SKM-1 (cell line): ENCODE measurements around the gene MTRF1.

ENCODE experiments used
- DNase-seq: peaks from one replicate; lab custom pipeline; 2025; ENCODE audit not compliant: unreplicated experiment; lab: John Stamatoyannopoulos, UW

The MTRF1 gene

GRCh38 chr13:41224113-41225110, 39.0 kb downstream of the MTRF1 start:
- DNase-seq, result no peak

GRCh38 chr13:41222259-41222852, 41.0 kb downstream of the MTRF1 start:
- DNase-seq, result peak; percentile 55

- DNase-seq, result no peak
These were observed 43.0 kb downstream of the MTRF1 start for GRCh38 chr13:41220401-41220800.

DNA sequence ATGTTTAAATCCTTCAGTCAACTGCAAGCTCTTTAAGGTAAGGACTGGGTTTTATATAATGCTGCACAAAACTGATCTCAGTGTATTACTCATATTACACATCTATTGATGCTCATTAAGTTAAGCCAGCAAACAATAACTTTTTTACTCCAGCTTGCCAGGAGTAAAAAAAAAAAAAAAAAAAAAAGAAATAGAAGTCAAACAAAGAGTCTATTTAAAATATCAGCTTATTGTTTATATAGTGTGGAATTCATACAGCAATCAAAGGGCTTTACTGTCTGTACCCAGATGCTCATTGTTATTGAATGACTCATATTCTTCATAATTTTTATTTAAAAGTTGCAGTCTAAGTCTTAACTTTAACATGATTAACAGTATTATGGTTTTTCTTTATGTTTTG, 47.2 kb downstream of the MTRF1 start:
- no peak for DNase-seq

- DNase-seq, result no peak
These were observed 49.5 kb downstream of the MTRF1 start for GRCh38 chr13:41213919-41214318.

DNA sequence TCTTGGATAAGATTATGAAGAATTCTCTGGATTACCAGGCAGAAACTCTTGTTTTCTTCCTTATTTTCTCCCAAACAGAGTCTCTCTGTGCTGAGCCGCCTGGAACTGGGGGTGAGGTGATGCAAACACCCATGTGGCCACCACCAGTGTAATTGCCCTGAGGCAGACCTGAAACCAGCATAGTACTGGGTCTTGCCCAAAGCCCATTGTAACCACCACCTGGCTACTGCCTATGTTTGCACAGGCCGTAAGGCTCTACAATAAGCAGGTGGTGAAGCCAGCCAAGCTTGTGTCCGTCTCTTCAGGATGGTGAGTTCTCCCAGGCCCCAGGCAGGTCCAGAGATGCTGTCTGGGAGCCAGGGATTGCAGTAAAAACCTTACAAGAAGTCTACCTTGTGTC, 50.1 kb downstream of the MTRF1 start:
- DNase-seq, result no peak

DNA sequence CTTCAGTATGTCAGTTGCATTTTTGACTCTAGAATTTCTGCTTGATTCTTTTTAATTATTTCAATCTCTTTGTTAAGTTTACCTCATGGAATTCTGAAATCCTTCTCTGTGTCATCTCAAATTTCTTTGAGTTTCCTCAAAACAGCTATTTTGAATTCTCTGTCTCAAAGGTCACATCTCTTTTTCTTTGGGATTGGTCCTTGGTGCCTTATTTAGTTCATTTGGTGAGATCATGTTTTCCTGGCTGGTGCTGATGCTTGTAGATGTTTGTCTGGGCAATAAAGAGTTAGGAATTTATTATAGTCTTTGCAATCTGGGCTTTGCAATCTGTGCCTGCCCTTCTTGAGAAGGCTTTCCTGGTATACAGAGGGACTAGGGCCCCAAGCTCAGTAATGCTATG, 50.5 kb downstream of the MTRF1 start:
- DNase-seq, result no peak

DNA sequence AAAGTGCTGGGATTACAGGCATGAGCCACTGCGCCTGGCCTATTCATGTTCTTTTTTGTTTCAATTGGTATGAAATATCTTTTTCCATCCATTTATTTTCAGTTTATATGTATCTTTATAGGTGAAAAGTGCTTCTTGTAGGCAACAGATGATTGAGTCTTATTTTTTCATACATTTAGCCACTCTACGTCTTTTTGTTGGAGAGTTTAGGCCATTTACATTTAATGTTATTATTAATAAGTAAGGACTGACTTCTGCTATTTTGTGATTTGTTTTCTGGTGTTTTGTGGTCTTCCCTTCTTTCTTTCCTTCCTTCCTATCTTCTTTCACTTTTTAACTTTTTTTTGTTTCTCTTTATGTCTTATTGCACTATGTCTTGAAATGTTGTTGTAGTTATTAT, 52.3 kb downstream of the MTRF1 start:
- no peak for DNase-seq

- no peak for DNase-seq
These were observed 56.9 kb downstream of the MTRF1 start for GRCh38 chr13:41206467-41206866.

DNA sequence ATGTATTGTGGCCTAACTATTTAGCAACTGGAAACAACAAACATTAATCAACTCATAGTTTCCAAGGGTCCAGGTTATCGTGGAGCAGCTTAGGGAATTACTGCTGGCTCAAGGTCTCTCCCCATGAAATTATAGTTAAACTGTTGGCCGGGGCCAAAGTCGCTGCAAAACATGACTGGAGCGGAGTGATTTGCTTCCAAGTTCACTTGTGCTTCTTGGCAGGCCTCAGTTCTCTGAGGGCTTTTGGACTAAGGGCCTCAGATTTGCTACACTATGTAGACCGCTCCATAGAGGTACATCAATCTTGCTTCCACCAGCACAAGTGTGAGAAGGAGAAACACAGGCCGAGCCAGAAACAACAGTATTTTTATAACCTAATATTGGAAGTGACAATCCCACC, 59.6 kb downstream of the MTRF1 start:
- no peak for DNase-seq

GRCh38 chr13:41200126-41200525, 63.2 kb downstream of the MTRF1 start:
- DNase-seq, result no peak

GRCh38 chr13:41199526-41199925, 63.9 kb downstream of the MTRF1 start:
- DNase-seq, result no peak

- no peak for DNase-seq
These were observed 64.3 kb downstream of the MTRF1 start for GRCh38 chr13:41199079-41199478.

DNA sequence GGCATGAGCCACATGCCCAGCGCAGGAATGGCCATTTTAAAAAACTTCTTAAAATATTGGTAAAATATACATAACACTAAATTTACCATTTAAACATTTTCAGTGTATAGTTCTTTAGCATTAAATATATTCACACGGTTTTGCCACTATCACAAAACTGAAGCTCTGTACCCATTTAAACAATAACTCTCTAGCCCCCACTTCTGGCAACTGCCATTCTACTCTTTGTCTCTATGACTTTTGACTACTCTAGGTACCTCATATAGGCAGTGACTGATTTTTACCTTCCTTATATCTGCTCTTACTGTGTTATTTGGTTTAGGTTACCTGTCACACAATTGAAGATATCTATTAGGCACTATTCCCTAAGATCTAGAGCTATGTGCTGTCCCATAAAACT, 66.8 kb downstream of the MTRF1 start:
- no peak for DNase-seq

- no peak for DNase-seq
These were observed 67.4 kb downstream of the MTRF1 start for GRCh38 chr13:41196011-41196410.

GRCh38 chr13:41193919-41194824, 69.2 kb downstream of the MTRF1 start, which contains the start of gene KBTBD7:
Gene KBTBD7, minus strand, starts transcription at chr13:41194569. Its CDS starts 312 bp downstream, at chr13:41194257.
- peak; percentile 84 for DNase-seq

DNA sequence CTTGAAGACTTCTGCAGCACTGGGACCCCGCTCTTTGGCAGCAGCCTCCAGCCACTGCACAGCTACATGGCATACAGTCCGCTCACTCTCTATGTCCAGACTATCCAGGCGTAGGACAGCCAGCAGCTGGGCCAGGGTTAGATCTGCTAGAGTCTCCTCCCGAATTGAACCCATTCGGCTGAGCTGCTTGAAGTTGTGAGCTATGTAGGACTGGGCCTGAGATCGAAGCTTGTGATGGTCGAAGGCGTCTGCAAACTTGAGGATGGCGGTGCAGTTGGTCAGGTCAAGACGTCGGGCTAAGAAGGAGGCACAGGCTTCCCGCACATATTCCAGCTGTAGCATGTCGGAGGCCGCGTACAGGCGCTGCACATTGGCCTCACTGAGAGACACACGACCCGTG, 69.9 kb downstream of the MTRF1 start:
- DNase-seq, result no peak

DNA sequence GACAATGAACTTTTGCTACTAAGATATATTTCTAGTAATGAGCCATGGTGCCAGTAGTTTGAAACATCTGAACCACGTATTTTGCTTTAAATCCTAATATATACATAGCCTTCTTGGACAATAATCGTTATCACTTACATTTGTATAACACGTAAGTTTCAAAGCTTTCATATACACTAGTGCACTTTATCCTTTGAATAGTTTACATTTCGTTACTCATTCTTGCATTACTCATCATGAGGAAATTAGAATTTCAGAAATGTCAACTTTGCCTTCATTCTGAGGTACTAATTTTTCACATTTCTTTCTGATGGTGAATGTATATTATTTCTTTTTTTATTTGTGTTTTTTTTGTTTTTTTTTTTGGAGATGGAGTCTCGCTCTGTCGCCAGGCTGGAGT, 74.8 kb downstream of the MTRF1 start:
- DNase-seq, result no peak

DNA sequence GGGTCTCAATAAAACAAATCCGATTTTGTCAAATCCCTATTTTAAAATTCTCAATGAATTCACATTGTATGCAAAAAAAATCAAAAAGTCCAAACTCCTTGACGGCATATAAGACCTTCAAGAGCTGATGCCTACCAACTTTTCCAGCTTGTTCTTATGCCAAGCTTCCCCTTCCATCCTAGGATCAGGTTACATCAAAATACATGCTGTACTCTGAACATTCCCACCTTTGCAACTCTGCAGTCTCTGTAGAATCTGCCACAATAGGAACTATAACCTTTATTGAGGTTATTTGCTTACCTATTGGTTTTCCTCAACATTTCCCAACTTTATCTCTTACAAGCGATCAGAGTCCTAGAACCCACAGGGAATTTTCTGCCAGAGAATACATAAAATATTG, 76.9 kb downstream of the MTRF1 start:
- DNase-seq, result no peak

- no peak for DNase-seq
These were observed 81.1 kb downstream of the MTRF1 start for GRCh38 chr13:41182231-41182630.

GRCh38 chr13:41179593-41180250, 83.7 kb downstream of the MTRF1 start:
- DNase-seq, result no peak
